GM23248 (cell line): ENCODE data around the gene GBX1. TPM values are rescaled to one million over a fixed set of nuclear protein-coding genes. Genes with fewer than 3 reads are reported as not detected.

Experiments used
- DNase-seq: peaks from one replicate; pipeline ENCODE4 v3.0.0-alpha.2; 2015
- H2AFZ ChIP-seq: fragments of 200-600 bp; sonication (generic); 2 replicates; pipeline ENCODE4 v1.6.1; 2016; ENCODE audit warnings: antibody characterized with exemption
- H3F3A ChIP-seq: fragments of 200-600 bp; sonication (generic); 2 replicates; pipeline ENCODE4 v1.6.1; 2016; ENCODE audit warnings: mild to moderate bottlenecking, antibody characterized with exemption, mixed run types; ENCODE audit not compliant: insufficient read depth
- H3K27ac ChIP-seq: fragments of 200-600 bp; sonication (generic); 2 replicates; pipeline ENCODE4 v1.5.1; 2016; ENCODE audit warnings: mild to moderate bottlenecking
- H3K27me3 ChIP-seq: fragments of 200-600 bp; sonication (generic); replicated peaks from 2 replicates; pipeline ENCODE4 v1.6.1; 2016; ENCODE audit warnings: mild to moderate bottlenecking; ENCODE audit not compliant: insufficient read depth
- H3K36me3 ChIP-seq: fragments of 200-600 bp; sonication (generic); 2 replicates; pipeline ENCODE4 v1.6.1; 2016; ENCODE audit warnings: low read depth, mild to moderate bottlenecking
- H3K4me1 ChIP-seq: fragments of 200-600 bp; sonication (generic); 2 replicates; pipeline ENCODE4 v1.6.1; 2016; ENCODE audit warnings: mild to moderate bottlenecking; ENCODE audit not compliant: insufficient read depth
- H3K4me2 ChIP-seq: fragments of 200-600 bp; sonication (generic); one replicate; pipeline ENCODE4 v1.6.1; 2016; ENCODE audit warnings: mild to moderate bottlenecking; ENCODE audit not compliant: unreplicated experiment
- H3K4me3 ChIP-seq: fragments of 200-600 bp; sonication (generic); 2 replicates; pipeline ENCODE4 v1.5.1; 2016; ENCODE audit warnings: mild to moderate bottlenecking
- H3K79me2 ChIP-seq: fragments of 200-600 bp; sonication (generic); 2 replicates; pipeline ENCODE4 v1.6.1; 2016; ENCODE audit warnings: mild to moderate bottlenecking; ENCODE audit not compliant: insufficient read depth
- H3K9ac ChIP-seq: fragments of 200-600 bp; sonication (generic); 2 replicates; pipeline ENCODE4 v1.6.1; 2016; ENCODE audit warnings: mild to moderate bottlenecking
- H3K9me2 ChIP-seq: fragments of 200-600 bp; sonication (generic); 2 replicates; pipeline ENCODE4 v1.6.1; 2016; ENCODE audit warnings: mixed run types, mild to moderate bottlenecking, moderate library complexity; ENCODE audit not compliant: insufficient read depth
- H3K9me3 ChIP-seq: fragments of 200-600 bp; sonication (generic); one replicate; pipeline ENCODE4 v1.6.1; 2017; ENCODE audit warnings: low read depth
- H4K20me1 ChIP-seq: fragments of 200-600 bp; sonication (generic); 2 replicates; pipeline ENCODE4 v1.6.0; 2016; ENCODE audit not compliant: insufficient read depth
- EZH2 ChIP-seq: fragments of 200-600 bp; sonication (generic); IDR thresholded peaks from 2 replicates; pipeline ENCODE4 v1.6.1; 2018; ENCODE audit warnings: antibody characterized with exemption, mild to moderate bottlenecking; ENCODE audit not compliant: insufficient read depth, poor library complexity, severe bottlenecking
- EZH2phosphoT487 ChIP-seq: fragments of 200-600 bp; sonication (generic); IDR thresholded peaks from 2 replicates; pipeline ENCODE4 v1.6.1; 2018; ENCODE audit warnings: antibody characterized with exemption, moderate library complexity, mild to moderate bottlenecking, low read depth; ENCODE audit not compliant: insufficient read depth
- WGBS, 2 experiments: methylation state at CpG; one replicate each; pipeline ENCODE4 v1.1.6; 2015 to 2017; ENCODE audit warnings: low lambda C conversion rate in 2 of 2, low coverage in 1 of 2; ENCODE audit errors: missing lambda C conversion rate in 2 of 2; 5-methylcytosine and 5-hydroxymethylcytosine counted together
- in situ Hi-C: fragments of 300-500 bp; cut with MboI; formaldehyde crosslinking; loops from 2 replicates; pipeline ENCODE4 v1.15.0; 2020
- polyA plus RNA-seq: library from polyadenylated mRNA; unstranded; fragments of >200 nt; fragmentation: Nextera tagmentation; extraction: Ambion mirVana; gene quantifications from 2 replicates; pipeline ENCODE4 v1.2.1, GENCODE V29; 2016
- total RNA-seq: library from RNA; depleted of rRNA; stranded (reverse); fragments of >200 nt; shearing (Covaris generic); gene quantifications from 2 replicates; pipeline ENCODE4 v1.2.3, GENCODE V29; 2014

The GBX1 gene
- total and polyA plus RNA-seq, 2 experiments from 2014 or later = not detected

DNA sequence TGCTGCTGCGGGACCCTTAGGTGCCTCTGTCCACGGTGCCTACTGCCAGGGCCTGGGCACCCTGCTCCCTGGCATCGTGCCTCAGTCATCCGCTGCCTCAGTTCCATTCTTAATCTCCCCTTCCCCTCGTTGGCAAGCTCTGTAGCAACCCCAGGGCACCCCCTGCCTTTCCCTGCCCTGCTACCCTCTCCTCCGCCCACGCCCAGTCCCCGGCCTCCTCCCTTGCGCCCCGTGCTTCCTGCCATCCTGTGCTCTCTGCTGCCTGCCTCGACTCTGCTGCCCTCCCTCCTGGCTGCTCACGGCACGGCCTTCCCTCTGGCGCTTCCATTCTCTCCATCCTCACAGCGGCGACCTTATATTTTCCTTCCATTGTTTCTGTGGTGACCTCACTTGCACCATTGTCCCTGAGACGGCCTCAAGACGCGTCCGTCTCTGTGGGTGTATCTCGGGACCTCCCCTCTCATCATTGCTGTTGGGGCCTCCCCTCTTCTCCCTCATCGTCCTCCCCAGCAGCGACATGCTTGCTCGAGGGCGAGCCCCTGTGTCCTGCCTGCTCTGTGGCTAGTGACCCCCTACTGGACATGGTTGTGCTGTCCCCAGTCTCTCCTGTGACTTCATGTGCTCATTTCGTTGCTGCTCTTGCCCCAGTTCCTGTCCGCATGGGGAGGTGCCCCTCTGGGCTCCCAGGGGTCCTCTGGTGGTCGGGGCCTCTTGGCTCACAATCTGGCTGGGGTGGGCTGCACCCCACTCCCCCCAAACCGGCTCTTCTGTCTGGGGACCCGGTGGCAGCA, 45.9 kb downstream of the GBX1 start:
- Histone ChIP-seq H3K27ac (no peak overlapping the region), H4K20me1 (no peaks in the 10 kb centered on the region), H3K4me2 (no peak overlapping the region), H3F3A (no peaks in the 10 kb centered on the region), H3K79me2 (peaks cover 10% of the 10 kb centered on the region), H3K36me3 (peaks cover 6% of the 10 kb centered on the region), H3K9me3 (no peaks in the 10 kb centered on the region), H3K4me1 (no peaks in the 10 kb centered on the region), H3K9ac (no peak overlapping the region), H3K4me3 (no peak overlapping the region), H3K9me2 (no peaks in the 10 kb centered on the region), H3K27me3 (no peaks in the 10 kb centered on the region), H2AFZ (no peak overlapping the region)
- TF ChIP-seq EZH2 (no peak), EZH2phosphoT487 (no peak)
- WGBS, 2 experiments = 91% methylated on average over 24 to 30 of the region's 30 CpGs
- in situ Hi-C loops = no loop called here
- DNase-seq = no peak

DNA sequence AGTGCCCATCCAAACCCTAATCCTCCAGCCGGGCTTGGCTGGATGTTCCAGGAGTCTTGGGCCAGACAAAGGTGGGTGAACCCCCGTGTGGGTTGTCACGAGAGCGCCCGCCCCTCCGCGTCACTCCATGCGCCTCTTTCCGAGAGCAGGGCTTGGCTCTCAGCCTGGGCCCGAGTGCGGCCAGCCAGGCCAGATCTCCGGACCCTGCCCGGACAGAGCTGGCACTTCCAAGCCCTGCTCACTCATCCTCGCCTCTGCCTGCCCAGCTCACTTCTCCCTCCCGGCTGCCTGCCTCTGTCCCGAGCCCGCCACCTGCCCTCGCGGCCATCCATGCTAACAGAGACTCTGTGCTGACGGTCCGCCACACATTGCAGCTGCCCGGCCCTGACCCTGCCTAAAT, 46.6 kb downstream of the GBX1 start:
- no peak overlapping the region for H3K4me2 ChIP-seq
- H3K9ac ChIP-seq = no peak overlapping the region
- DNase-seq = no peak
- peaks cover 11% of the 10 kb centered on the region for H3K79me2 ChIP-seq
- WGBS, 2 experiments = 88 to 89% methylated on average over 12 to 22 of the region's 22 CpGs
- no peak overlapping the region for H3K4me3 ChIP-seq
- no peaks in the 10 kb centered on the region for H3F3A ChIP-seq
- TF ChIP-seq EZH2phosphoT487 (no peak), EZH2 (no peak)
- no peak overlapping the region for H2AFZ ChIP-seq
- in situ Hi-C loops = no loop called here
- no peaks in the 10 kb centered on the region for H3K27me3 ChIP-seq
- no peaks in the 10 kb centered on the region for H3K4me1 ChIP-seq
- H3K36me3 ChIP-seq = peaks cover 6% of the 10 kb centered on the region
- no peaks in the 10 kb centered on the region for H4K20me1 ChIP-seq
- no peak overlapping the region for H3K27ac ChIP-seq
- no peaks in the 10 kb centered on the region for H3K9me2 ChIP-seq
- no peaks in the 10 kb centered on the region for H3K9me3 ChIP-seq

DNA sequence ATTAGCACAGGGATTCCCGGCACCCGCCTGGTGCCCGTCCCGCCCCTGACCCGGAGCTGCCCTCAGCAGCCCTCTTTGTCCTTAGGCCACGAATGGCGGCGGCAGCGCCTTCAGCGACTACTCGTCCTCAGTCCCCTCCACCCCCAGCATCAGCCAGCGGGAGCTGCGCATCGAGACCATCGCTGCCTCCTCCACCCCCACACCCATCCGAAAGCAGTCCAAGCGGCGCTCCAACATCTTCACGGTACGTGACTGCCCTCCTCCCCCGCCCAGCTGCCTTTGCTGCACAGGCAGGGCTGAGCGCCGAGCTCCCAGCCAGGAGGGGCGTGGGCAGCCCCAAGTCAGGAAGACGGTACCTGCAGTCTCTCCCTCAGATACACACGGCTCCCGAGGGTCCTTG, 47.6 kb downstream of the GBX1 start:
- no peaks in the 10 kb centered on the region for H3K27me3 ChIP-seq
- no peaks in the 10 kb centered on the region for H3K4me1 ChIP-seq
- in situ Hi-C loops = no loop called here

DNA sequence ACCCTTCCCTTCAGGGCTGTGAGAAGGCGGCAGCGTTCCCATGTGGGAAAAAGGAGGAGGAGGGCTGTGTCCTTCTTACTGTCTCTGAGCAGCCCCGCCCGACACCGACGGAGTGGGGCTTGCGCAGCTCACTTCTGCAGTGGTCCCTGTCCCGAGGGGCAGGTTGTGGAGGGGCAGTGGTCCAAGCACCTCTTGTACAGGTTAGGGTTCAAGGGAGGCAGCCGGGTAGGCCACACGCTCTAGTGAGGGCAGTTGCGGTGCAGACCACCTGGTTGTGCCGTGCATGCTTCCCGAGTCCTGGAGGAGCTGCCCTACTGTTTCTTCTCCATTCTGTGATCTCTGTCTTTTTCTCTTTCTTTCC, 48.5 kb downstream of the GBX1 start:
- H3K27me3 ChIP-seq = no peaks in the 10 kb centered on the region
- no peak overlapping the region for H2AFZ ChIP-seq
- no peak overlapping the region for H3K4me2 ChIP-seq
- TF ChIP-seq EZH2phosphoT487 = no peak
- H4K20me1 ChIP-seq = no peaks in the 10 kb centered on the region
- no peaks in the 10 kb centered on the region for H3K9me2 ChIP-seq
- WGBS, 2 experiments = 95 to 96% methylated on average over 13 of the region's 13 CpGs
- H3K79me2 ChIP-seq = peaks cover 20% of the 10 kb centered on the region
- no peak overlapping the region for H3K9ac ChIP-seq
- in situ Hi-C loops = no loop called here
- peaks cover 4% of the 10 kb centered on the region for H3K4me1 ChIP-seq
- no peaks in the 10 kb centered on the region; the same call in 1 of the 2 replicates for H3K36me3 ChIP-seq
- no peak overlapping the region for H3K27ac ChIP-seq
- peaks cover 4% of the 10 kb centered on the region for H3F3A ChIP-seq
- DNase-seq = no peak
- no peak overlapping the region for H3K4me3 ChIP-seq
- H3K9me3 ChIP-seq = no peaks in the 10 kb centered on the region

More for the DNA sequence above, 47.6 kb downstream of the GBX1 start:
- TF ChIP-seq EZH2phosphoT487 = no peak
- TF ChIP-seq EZH2 = no peak
- no peaks in the 10 kb centered on the region for H3F3A ChIP-seq
- no peaks in the 10 kb centered on the region for H3K9me2 ChIP-seq
- peaks cover 6% of the 10 kb centered on the region for H3K36me3 ChIP-seq
- H3K9me3 ChIP-seq = no peaks in the 10 kb centered on the region
- 98% methylated on average over 26 to 27 of the region's 27 CpGs for WGBS, 2 experiments
- no peaks in the 10 kb centered on the region for H4K20me1 ChIP-seq
- peaks cover 16% of the 10 kb centered on the region for H3K79me2 ChIP-seq
- no peak for DNase-seq
- no peak overlapping the region for H3K4me2 ChIP-seq
- H3K4me3 ChIP-seq = no peak overlapping the region
- no peak overlapping the region for H3K27ac ChIP-seq
- no peak overlapping the region for H3K9ac ChIP-seq
- H2AFZ ChIP-seq = no peak overlapping the region
